ENCODE results near the gene FOXP1.

DNA sequence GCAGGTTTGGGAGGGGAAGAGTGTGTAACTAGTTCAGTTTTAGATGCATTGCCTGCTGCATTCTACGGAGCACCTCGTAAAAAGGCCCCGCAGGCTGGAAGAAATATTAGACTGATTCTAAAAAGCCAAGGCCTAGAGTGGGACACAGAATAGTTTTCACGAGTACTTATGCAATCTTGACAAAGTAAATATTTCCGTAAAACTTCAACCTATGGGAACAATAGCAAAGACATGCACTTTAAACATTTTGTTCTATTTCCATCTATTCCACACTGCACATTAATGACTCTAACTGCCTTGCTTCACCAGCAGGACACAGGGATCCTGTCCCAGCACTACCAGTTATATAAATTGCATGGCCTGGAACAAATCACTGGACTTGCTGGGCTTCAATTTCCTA is 260.0 kb downstream of the FOXP1 start:
- TF ChIP-seq, protein P1, sequence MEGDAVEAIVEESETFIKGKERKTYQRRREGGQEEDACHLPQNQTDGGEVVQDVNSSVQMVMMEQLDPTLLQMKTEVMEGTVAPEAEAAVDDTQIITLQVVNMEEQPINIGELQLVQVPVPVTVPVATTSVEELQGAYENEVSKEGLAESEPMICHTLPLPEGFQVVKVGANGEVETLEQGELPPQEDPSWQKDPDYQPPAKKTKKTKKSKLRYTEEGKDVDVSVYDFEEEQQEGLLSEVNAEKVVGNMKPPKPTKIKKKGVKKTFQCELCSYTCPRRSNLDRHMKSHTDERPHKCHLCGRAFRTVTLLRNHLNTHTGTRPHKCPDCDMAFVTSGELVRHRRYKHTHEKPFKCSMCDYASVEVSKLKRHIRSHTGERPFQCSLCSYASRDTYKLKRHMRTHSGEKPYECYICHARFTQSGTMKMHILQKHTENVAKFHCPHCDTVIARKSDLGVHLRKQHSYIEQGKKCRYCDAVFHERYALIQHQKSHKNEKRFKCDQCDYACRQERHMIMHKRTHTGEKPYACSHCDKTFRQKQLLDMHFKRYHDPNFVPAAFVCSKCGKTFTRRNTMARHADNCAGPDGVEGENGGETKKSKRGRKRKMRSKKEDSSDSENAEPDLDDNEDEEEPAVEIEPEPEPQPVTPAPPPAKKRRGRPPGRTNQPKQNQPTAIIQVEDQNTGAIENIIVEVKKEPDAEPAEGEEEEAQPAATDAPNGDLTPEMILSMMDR (IDR thresholded peaks at IDR 0.05) = no peak
- no peak for TF ChIP-seq POLR2A (IDR thresholded peaks at IDR 0.05)
